Fibroblast of villous mesenchyme (primary cell): ENCODE results near the gene LAMB4. TPM values are rescaled to one million over a fixed set of nuclear protein-coding genes. Genes with fewer than 3 reads are reported as not detected.
"Not testable (repeated sequence)": the region's sequence is repeated elsewhere in the genome, so short reads cannot be mapped to it uniquely, and the experiment has no call there.

ENCODE experiments used
- DNase-seq: peaks from one replicate; pipeline ENCODE4 v3.0.0-alpha.2; 2010; ENCODE audit warnings: low read depth
- H3K4me3 ChIP-seq: 2 replicates; pipeline ENCODE4 v1.5.1; 2011; ENCODE audit warnings: low read depth, mild to moderate bottlenecking, low read length
- total RNA-seq: library from RNA; depleted of rRNA; stranded (reverse); fragments of >200 nt; gene quantifications from 2 replicates; pipeline ENCODE4 v1.2.3, GENCODE V29; 2012
- TF ChIP-seq, protein P1 (sequence below): IDR thresholded peaks from 2 replicates; pipeline ENCODE4 v1.5.1; 2012; ENCODE audit warnings: low read depth, mild to moderate bottlenecking, low read length; ENCODE audit not compliant: insufficient read depth

Gene LAMB4
- total RNA-seq, 1 donor = under 0.01 TPM

DNA sequence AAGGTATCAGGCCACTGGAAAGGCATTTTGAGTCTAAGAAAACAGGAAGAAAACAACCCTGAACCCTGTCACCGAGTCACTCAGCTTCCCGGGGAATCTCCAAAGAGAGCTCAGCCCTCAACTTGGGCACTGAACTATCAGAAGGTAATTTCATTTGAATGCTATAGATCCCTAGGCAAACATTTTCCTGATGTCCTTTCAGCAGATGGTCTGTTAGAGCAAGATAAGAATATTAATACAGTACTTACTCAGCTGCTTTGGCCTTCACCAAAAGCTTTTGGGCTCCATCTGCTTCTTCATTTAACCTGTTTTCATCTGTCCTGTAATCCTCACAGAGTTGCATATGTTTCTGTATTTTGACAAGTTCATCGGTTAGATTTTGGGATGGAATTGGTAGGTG lies 93.0 kb downstream of the LAMB4 start:
- H3K4me3 ChIP-seq = no peak overlapping the region
- TF ChIP-seq, protein P1, sequence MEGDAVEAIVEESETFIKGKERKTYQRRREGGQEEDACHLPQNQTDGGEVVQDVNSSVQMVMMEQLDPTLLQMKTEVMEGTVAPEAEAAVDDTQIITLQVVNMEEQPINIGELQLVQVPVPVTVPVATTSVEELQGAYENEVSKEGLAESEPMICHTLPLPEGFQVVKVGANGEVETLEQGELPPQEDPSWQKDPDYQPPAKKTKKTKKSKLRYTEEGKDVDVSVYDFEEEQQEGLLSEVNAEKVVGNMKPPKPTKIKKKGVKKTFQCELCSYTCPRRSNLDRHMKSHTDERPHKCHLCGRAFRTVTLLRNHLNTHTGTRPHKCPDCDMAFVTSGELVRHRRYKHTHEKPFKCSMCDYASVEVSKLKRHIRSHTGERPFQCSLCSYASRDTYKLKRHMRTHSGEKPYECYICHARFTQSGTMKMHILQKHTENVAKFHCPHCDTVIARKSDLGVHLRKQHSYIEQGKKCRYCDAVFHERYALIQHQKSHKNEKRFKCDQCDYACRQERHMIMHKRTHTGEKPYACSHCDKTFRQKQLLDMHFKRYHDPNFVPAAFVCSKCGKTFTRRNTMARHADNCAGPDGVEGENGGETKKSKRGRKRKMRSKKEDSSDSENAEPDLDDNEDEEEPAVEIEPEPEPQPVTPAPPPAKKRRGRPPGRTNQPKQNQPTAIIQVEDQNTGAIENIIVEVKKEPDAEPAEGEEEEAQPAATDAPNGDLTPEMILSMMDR = no peak
- DNase-seq = no peak

DNA sequence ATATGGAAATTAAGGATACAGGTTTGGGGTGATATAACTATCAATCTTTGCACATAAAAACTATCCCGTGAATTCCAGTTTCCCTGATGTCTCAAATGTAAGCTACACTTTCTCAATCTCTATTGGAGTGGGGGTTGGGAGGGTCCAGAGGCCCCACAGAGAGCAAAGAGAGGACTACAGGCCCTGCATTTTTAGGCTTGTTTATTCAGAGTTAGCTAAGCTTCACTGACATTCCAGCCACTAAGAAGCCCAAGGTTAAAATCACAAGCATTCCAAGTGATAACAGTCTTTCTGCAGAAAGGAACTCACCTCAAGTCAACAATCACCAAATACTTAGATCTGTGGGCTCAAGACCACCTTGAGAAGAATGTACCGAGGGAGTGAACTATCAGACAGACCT lies 95.6 kb downstream of the LAMB4 start:
- H3K4me3 ChIP-seq = no peak overlapping the region
- no peak for DNase-seq
- TF ChIP-seq, protein P1 = no peak

DNA sequence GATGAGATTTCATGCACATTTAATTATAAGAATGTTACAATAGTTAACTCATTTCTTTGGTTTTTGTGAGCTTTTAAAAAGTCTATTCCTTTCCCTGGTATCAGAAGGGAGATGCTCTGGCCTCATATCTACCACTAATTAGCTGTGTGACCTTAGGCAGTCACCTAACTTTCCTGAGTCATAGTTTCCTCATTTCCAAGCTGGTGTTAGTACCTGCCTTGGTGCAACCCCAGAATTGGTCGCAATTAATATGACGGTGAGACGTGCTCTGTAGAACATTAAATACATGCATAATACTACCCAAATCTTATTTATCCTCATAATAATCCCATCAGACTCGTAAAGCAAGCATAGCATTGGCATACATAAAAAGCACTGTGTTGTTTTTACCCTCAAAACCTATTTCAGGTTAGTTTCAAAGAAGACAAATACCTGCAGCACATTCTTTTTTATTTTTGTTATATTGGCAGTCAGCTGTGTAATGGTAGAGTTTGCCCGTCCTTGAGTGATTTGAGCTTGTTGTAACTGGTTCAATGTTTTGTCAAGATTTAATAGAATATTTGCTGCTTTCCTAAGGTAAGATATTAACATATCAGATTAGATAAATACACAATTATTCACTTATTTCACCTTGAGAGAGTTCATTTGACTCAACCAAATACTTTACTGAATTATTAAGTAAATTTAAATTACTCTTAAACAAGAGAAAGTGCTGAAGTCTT lies 96.2 kb downstream of the LAMB4 start:
- no peak for DNase-seq
- no peak overlapping the region for H3K4me3 ChIP-seq
- TF ChIP-seq, protein P1 = no peak

DNA sequence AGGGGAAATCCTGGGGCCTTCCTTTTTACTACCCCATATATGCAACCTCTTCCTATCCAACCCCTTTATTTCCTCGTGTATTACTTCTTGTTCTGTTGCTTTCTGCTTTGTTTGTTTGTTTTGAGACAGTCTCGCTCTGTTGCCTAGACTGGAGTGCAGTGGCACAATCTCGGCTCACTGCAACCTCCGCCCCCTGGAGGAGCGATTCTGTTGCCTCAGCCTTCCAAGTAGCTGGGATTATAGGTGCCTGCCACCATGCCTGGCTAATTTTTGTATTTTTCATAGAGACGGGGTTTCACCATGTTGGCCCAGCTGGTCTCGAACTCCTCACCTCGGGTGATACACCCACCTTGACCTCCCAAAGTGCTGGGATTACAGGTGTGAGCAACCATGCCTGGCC lies 96.9 kb downstream of the LAMB4 start:
- not testable (repeated sequence) for H3K4me3 ChIP-seq, DNase-seq

DNA sequence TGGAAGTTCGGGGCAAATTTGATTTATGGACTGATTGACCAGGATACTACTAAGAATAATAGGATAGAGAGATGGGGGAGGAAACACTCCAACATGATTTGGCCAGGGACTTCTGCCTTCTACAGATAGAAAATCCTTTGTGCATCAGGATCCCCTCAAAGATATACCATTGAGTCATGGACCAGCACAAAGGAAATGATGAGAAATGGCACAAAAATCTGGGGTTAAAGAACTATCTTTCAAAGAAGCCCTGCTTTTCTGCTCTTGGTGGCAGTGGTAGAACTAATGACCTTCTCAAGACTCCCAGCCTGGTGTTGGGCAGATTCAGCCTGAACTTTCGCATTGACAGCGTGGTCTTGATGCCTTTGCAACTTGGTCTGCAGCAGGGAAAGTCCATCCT lies 99.6 kb downstream of the LAMB4 start:
- no peak overlapping the region for H3K4me3 ChIP-seq
- DNase-seq = no peak
- TF ChIP-seq, protein P1 = no peak

DNA sequence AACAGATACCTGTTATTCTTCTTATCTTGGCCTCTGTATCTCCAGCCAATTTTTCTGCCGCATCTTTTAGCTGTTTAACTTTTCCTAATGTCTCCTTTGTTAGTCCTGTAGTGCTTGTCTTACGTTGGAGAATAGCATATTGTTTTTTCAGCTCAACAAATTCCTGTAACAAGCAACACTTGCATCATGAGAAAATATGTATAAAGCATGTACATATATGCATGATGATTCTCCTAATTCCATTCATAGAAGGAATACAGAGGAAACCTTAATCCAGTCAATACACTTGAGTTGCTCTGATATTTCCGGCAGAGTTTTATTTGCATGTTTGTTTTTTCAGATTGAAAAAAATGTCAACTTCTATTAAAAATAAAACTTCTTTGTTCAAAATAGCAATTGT lies 101.1 kb downstream of the LAMB4 start:
- DNase-seq = no peak
- H3K4me3 ChIP-seq = no peak overlapping the region
- TF ChIP-seq, protein P1 = no peak

DNA sequence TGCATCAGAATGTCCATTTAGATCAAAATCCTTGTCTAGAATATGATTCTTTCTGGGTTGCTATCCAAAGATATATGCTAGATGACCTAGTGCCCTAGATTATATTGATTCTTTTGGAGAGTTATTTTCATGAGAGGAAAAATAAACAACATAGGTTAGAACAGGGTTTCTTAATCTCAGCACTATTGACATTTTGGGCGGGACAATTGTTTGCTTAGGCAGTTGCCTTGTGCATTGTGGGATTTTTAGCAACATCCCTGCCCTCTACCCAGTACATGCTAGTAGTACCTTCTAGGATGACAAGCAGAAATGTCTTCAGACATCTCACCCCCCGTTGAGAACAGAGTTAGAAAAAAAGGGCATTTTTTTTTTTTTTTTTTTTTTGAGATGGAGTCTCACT lies 102.0 kb downstream of the LAMB4 start:
- H3K4me3 ChIP-seq = no peak overlapping the region
- no peak for DNase-seq
- TF ChIP-seq, protein P1 = no peak
